ENCODE data around the gene NFATC3.

The NFATC3 gene

GRCh38 chr16:68078701-68079375 is 6.3 kb upstream of the NFATC3 start:
- no peak for DNase-seq (ENCODE audit: low spot score)
- peak overlapping the region in 1 of 2 donors; percentile 87 for H3K27ac ChIP-seq
- no peak overlapping the region for H3K4me3 ChIP-seq
- no peak for TF ChIP-seq CTCF (IDR thresholded peaks at IDR 0.05)

GRCh38 chr16:68079376-68079625 is 5.9 kb upstream of the NFATC3 start:
- no peak for DNase-seq (ENCODE audit: low spot score)
- TF ChIP-seq CTCF (IDR thresholded peaks at IDR 0.05) = no peak
- Histone ChIP-seq H3K27ac (peak overlapping the region in 1 of 2 donors; percentile 87), H3K4me3 (no peak overlapping the region)

GRCh38 chr16:68079626-68080344 is 5.4 kb upstream of the NFATC3 start:
- DNase-seq (ENCODE audit: low spot score) = peak; percentile 74
- TF ChIP-seq CTCF (IDR thresholded peaks at IDR 0.05) = no peak
- H3K27ac ChIP-seq = peak overlapping the region; percentile 1 to 87
- no peak overlapping the region for H3K4me3 ChIP-seq

GRCh38 chr16:68081861-68082628 is 3.1 kb upstream of the NFATC3 start:
- H3K27ac ChIP-seq = peak overlapping the region in 1 of 2 donors; percentile 100

GRCh38 chr16:68082629-68083238 is 2.4 kb upstream of the NFATC3 start:
- H3K4me3 ChIP-seq = no peak overlapping the region
- peak overlapping the region in 1 of 2 donors; percentile 100 for H3K27ac ChIP-seq
- TF ChIP-seq CTCF (IDR thresholded peaks at IDR 0.05) = no peak
- DNase-seq (ENCODE audit: low spot score) = no peak

More at GRCh38 chr16:68081861-68082628, 3.1 kb upstream of the NFATC3 start:
- no peak overlapping the region for H3K4me3 ChIP-seq
- TF ChIP-seq CTCF (IDR thresholded peaks at IDR 0.05) = no peak
- DNase-seq (ENCODE audit: low spot score) = no peak

GRCh38 chr16:68083239-68083781 is 1.9 kb upstream of the NFATC3 start:
- no peak for DNase-seq (ENCODE audit: low spot score)
- Histone ChIP-seq H3K27ac (peak overlapping the region; percentile 98 to 100), H3K4me3 (no peak overlapping the region)
- TF ChIP-seq CTCF (IDR thresholded peaks at IDR 0.05) = no peak
